Tongue (tissue), 2 donors: ENCODE results near the gene SUSD6. TPM values are rescaled to one million over a fixed set of nuclear protein-coding genes. Genes with fewer than 3 reads are reported as not detected.
"Not testable (repeated sequence)": the region's sequence is repeated elsewhere in the genome, so short reads cannot be mapped to it uniquely, and the experiment has no call there.

Experiments used
- DNase-seq: peaks from one replicate; pipeline ENCODE4 v3.0.0-alpha.2; 2015
- total RNA-seq: library from RNA; depleted of rRNA; stranded (reverse); fragments of >200 nt; gene quantifications from one replicate; pipeline ENCODE4 v1.2.3, GENCODE V29; 2014

Gene SUSD6
- total RNA-seq, 1 donor from 2014 or later: 27.2 TPM

DNA sequence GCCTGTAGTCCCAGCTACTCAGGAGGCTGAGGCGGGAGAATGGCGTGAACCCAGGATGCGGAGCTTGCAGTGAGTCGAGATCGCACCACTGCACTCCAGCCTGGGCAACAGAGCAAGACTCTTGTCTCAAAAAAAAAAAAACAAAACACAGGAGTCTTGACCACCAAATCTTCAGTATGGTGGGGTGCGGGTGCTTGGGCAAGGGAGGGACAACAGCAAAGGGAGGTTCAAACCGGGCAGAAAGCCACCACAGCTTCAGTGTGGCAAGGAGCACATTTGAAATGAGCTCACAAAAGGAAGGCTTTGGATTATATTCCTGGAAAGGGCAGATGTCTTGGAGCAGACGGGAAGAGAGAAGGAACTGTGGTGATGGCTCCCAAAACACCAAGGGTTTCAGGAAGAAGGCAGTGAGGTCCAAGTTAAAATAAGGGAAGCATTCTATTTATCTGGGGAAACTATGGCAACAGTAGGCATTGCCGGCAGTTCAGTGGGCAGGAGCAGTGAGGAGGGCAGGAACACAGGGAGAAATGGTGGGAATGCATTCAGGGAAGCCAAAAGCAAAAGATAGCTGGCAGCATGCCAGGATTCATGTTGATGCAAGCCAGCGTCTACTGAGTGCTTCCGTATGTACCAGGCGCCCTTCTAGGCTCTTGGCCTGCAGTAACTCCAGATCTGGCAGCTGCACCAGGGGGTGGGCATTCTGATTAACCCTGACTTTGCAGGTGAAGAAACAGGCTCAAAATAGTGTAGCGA, 104.5 kb downstream of the SUSD6 start:
- DNase-seq: peak; percentile 96

GRCh38 chr14:69716478-69717187, 105.2 kb downstream of the SUSD6 start:
- no peak for DNase-seq

DNA sequence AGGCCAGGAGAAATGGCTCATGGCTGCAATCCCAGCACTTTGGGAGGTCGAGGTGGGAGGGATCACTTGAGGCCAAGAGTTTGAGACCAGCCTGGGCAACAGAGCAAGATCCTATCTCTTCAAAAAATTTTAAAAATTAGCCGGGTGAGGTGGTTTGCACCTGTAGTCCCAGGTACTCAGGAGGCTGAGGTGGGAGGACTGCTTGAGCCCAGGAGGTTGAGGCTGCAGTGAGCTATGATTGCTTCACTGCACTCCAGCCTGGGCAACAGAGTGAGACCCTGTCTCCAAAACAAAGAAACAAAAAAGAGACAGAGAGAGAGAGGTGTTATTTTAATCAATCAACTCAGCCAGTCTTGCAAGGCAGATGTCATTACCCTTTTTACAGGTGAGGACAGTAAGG, 107.2 kb downstream of the SUSD6 start:
- not testable (repeated sequence) for DNase-seq

GRCh38 chr14:69719501-69719951, 108.1 kb downstream of the SUSD6 start:
- DNase-seq: peak; percentile 67

DNA sequence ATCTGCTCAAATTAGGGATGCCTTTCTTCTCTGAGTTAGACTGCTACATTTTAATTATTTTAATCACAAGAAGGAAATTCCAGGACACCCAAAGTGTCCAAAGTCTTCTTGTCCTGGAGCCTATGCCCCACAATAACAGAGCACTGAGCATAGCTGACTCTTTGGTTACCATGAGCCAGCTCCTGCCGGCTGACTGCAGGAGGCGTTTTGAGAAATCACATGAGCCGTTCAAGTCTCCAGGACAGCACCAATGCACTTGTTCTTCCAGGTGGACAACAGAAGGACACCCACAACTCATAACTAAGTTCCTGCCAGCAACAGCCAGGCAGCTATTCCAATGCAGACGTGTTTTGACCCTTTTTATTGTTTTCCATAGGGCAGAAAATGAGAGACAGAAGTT, 109.5 kb downstream of the SUSD6 start:
- DNase-seq: no peak

DNA sequence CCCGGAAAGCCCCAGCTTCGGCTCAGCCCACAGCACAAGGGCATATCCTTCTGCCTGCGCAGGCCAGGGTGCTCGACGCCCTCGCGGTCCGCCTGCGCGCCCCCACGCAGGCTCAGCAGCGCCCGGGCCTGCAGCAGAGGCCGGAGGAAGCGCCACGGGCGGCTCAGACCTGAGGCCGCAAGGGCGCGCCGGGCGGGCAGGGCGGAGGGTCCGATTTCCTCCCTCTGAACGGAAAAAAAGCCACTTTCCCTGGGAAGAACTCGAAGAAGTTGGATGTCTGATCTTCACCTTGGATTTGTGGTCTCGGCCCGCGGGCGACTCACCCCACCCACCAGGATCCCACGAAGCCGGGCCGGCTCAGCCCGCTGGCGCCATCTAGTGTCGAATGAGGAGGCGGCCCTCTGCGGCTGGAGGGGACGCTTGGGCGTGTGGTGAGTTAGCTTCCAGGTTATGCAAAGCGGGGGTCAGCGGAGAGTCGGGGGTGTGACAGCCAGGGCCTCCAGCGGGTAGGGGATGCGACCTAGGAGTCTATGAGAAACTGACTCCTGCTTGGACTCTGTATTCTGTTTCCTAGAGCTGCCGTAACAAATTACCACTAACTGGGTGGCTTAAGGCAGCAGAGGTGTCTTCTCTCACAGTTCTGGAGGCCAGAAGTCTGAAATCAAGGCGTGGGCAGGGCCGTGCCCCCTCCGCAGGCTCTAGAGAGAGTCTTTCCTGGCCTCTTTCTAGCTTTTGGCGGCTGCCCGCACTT, 115.5 kb downstream of the SUSD6 start:
- peak; percentile 90 for DNase-seq

DNA sequence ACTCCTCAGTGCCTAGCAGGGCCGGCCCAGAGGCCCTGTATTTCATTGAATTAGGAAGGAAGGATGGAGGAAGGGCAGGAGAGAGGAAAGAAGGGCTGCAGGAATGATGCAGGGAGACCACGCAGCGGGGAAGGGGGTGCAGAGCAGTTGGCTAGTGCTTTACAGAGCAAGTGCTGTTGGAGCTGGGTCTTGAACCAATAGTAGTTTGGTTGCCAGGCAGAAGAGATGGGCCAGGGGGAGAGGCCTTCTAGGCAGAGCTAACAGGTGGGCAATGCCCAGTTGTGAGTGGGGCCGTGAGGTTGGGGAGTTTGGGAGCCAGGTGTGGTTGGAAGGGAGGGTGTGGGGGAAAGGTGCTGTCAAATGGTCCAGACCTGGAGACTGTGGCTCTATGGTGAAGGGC, 116.5 kb downstream of the SUSD6 start:
- no peak for DNase-seq

GRCh38 chr14:69731919-69732598, 120.7 kb downstream of the SUSD6 start:
- not testable (repeated sequence) for DNase-seq

DNA sequence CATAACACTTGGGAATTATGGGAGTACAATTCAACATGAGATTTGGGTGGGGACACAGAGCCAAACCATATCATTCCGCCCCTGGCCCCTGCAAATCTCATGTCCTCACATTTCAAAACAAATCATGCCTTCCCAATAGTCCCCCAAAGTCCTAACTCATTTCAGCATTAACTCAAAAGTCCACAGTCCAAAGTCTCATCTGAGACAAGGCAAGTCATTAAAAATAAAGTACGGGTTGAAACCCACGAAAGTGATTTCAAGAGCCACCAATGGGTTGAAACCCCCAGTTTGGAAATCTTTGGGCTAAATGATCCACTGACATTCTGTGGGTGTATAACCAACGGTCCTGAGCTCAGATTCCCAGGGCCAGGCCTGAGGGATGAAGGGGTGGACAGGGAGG, 125.0 kb downstream of the SUSD6 start:
- not testable (repeated sequence) for DNase-seq

DNA sequence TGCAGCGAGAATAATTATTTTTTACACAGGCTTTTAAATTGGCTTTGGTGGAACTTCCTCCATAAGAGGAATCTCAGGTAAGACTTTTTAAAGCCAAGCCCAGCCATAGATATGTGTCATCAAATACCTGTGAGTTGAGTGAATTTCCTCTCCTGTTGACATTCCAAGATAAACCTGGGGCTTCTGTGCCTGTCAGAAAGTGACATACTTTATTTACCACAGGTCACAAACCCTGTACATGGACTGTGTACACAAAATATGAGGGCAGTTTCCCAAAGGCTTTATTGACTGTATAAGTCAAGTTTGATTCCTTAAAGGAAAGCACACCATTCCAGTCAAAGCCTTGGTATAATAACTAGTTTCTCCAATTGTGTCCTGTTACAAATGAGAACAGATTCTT, 129.7 kb downstream of the SUSD6 start:
- DNase-seq: no peak

DNA sequence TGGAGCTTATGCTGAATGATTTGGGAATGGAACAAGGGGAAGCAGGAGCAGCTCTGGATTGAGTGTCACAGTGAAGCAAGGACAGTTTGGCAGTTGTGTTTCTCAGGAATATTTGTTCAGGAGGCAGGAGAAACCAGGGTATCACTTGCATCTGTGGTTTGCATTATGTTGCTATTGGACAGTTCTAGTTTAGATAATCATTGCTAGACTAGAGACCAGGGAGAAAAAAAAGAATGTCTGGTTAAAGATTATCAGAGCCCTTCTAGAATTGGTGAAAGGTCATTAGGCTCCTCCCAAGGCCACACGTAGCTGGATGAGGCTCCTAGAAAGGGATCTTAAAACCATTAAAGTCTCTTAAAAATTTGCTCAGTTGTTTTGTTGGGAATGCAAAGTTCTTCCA, 138.6 kb downstream of the SUSD6 start:
- no peak for DNase-seq

DNA sequence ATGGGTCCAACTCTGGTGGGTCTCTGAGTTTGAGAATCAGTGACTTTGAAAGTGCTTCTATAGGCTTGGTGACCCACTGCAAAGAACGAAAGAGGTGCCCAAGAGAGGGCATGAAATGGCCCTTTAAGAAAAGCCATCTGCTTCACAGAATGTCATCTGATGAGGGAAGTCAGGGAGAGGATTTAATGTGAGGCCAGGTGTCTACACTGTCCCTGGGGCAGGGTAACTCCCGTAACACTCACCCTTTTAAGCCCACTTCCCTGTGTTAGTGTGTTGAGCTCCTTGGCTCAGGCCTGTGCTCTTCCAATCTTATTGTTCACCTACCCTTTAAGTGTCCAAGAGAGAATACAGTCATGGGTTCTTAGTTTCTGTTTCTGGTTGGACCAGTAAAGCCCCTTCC, 139.1 kb downstream of the SUSD6 start:
- DNase-seq: no peak

DNA sequence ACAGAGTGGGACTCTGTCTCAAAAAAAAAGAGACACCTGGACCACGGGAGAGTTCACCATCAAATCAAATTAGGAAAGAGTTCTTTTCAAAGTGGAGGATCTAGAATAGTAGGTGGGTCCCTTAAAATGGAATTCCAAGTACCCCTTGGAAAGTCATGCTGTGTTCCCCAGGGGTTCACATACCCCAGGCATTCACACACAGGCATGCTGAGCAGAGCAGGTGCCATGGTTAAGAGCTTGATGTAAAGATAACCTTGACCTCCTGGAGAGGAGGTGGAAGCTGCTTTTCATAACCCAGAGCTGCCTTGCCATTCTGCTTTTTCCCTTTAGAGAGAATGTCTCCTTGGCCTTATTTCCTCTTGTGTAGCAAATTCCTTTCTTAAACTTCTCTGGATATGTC, 141.4 kb downstream of the SUSD6 start:
- DNase-seq: no peak

DNA sequence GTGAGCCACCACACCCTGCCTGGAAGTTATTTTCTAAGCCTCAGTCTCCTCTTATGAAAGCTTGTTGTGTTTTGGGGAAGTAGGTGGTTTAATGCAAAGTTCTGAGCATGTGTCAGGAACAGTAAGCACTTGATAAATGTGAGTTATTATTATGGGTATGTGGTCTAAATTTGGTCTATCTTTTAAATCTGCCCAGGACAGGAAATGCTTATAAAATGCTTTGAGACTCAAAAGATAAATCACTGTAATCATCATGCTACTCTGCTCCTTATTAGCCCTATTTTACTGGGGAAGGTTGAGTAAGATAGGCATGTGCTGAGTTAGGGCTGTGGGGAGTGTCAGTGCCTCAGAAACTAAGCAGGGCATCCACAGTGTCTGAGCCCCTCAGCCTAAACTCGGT, 142.5 kb downstream of the SUSD6 start:
- DNase-seq: no peak

DNA sequence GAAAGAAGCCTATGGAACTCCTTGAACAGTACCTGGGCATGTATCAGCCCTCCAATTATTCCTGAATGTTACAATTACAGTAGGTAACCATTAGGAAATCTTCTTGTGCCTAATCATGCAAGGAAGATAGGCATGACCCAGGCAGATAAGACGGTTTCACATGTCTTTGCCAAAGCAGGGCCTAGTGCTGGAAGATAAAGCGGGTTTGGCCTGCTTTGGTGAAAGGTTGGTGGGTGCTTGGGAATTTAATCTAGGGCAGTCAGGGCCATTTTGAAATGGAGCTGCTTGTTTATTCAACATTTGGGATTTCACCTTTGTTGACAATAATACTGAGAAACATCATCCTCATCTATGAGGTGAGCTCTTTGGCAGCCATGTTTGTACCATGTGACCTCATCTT, 143.1 kb downstream of the SUSD6 start:
- no peak for DNase-seq

GRCh38 chr14:69755296-69755695, 143.9 kb downstream of the SUSD6 start:
- DNase-seq: no peak

DNA sequence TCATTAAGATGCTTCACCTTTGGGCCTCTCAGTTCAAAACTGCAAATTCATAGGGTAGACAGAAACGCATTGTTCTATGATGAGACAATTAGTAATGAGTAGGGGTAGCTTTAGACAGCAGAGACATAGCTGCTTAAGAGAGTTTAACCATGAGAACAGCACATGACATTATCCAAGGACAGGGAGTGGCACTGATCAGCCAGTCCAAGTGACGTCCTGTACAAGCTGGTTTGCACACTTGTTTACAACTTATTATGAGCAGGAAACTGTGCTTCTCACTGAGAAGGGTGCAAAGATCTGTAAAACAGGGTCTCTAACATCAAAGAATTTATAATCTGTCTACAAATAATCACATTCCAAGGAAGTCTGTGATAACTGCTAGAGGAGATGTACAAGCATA, 144.4 kb downstream of the SUSD6 start:
- no peak for DNase-seq

- no peak for DNase-seq
Measured at GRCh38 chr14:69756298-69756697, 144.9 kb downstream of the SUSD6 start.

DNA sequence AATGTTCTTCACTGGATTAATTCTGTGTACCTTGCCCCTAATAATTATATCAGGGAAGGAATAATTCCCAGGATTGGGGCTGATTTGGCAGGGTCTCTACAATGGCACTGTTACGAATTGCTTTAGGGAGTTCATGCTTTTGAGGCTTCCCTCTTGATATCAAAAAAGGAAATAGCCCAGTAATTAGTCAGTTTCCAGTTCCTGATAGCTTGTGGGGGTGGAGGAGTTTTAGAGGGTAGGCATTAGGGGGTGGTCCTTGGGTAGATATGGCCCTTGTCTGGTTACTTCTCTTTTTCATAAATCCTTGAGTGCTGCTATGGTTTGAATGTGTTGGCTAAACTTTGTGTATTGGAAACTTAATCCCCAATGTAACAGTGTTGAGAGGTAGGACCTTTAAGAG, 149.4 kb downstream of the SUSD6 start:
- DNase-seq: no peak

GRCh38 chr14:69763761-69764510, 152.5 kb downstream of the SUSD6 start:
- DNase-seq: no peak
